K562 (cell line): Measurements from ENCODE around the gene CACNA2D3. TPM values are rescaled to one million over a fixed set of nuclear protein-coding genes. Genes with fewer than 3 reads are reported as not detected.

ENCODE experiments used
- ATAC-seq: fragments of 200-7000 bp; cut with Tn5 transposase; 3 replicates; pipeline ENCODE4 v1.9.1; 2020; ENCODE audit warnings: moderate library complexity
- BruUV-seq: library from RNA; stranded (reverse); fragments of 400-500 nt; replicated peaks from 2 replicates; lab custom pipeline; 2021; lab: Mats Ljungman, UMichigan
- CTCF ChIA-PET: fragments of 300-600 bp; formaldehyde crosslinking; extraction: SDS; loops from one replicate; lab custom pipeline; 2021; ENCODE audit warnings: low intra/inter-chr PET ratio; lab: Yijun Ruan, JAX
- POLR2A ChIA-PET: fragments of 300-600, 350-650 bp; sonication (Branson Sonifier 250); formaldehyde crosslinking; extraction: SDS; loops from one replicate; lab custom pipeline; 2021; ENCODE audit warnings: antibody characterized with exemption, inconsistent platforms; lab: Yijun Ruan, JAX
- DNase-seq, 4 experiments: peaks; one replicate each; pipeline versions ENCODE4 v3.0.0 to v3.0.0-alpha.2; 2011 to 2018; ENCODE audit warnings: low spot score in 3 of 4, mixed read lengths in 3 of 4; ENCODE audit errors: extremely low read depth in 1 of 4
- FAIRE-seq: peaks from 2 replicates; lab custom pipeline; 2011; peaks lifted over from hg19 to GRCh38; lab: Jason Lieb, UNC
- H2AFZ ChIP-seq: 2 replicates; pipeline ENCODE4 v1.6.0; 2011; ENCODE audit warnings: low read depth, low read length, control low read depth, inconsistent platforms
- H3K27ac ChIP-seq: fragments of 200-600 bp; 3 replicates; pipeline ENCODE4 v1.8.0; 2011; ENCODE audit warnings: low read depth, mild to moderate bottlenecking, control low read depth, inconsistent platforms, low read length, moderate library complexity, mixed read lengths; ENCODE audit errors: extremely low read depth
- H3K27me3 ChIP-seq, 2 experiments: fragments of 300-600 bp in 1 of 2; 2 replicates in 1 of 2; 3 replicates in 1 of 2; pipeline versions ENCODE4 v1.6.0 to v1.8.0; 2011; ENCODE audit warnings: inconsistent platforms in 2 of 2, low read length in 2 of 2, mild to moderate bottlenecking in 1 of 2, mixed read lengths in 1 of 2, moderate library complexity in 1 of 2; ENCODE audit not compliant: control insufficient read depth in 2 of 2, insufficient read depth in 2 of 2
- H3K36me3 ChIP-seq: fragments of 300-600 bp; 3 replicates; pipeline ENCODE4 v1.8.0; 2011; ENCODE audit warnings: mild to moderate bottlenecking, low read length, inconsistent platforms; ENCODE audit not compliant: control insufficient read depth, insufficient read depth
- H3K4me1 ChIP-seq, 2 experiments: fragments of 200-600 bp in 1 of 2; replicated peaks in 1 of 2; 2 replicates in 1 of 2; 3 replicates in 1 of 2; pipeline versions ENCODE4 v1.5.1 to v1.8.0; 2011; ENCODE audit warnings: inconsistent platforms in 2 of 2, low read length in 2 of 2, mild to moderate bottlenecking in 1 of 2, mixed read lengths in 1 of 2, moderate library complexity in 1 of 2; ENCODE audit not compliant: control insufficient read depth in 2 of 2, insufficient read depth in 2 of 2
- H3K4me2 ChIP-seq: 2 replicates; pipeline ENCODE4 v1.6.1; 2011; ENCODE audit warnings: low read length, control low read depth, inconsistent platforms, mixed read lengths; ENCODE audit not compliant: insufficient read depth
- H3K4me3 ChIP-seq: fragments of 200-600 bp; sonication (generic), shearing (Covaris generic); 2 replicates; pipeline ENCODE4 v1.5.1; 2016; ENCODE audit warnings: control low read depth, inconsistent platforms
- H3K79me2 ChIP-seq: fragments of 200-600 bp; 3 replicates; pipeline ENCODE4 v1.8.0; 2011; ENCODE audit warnings: low read length, inconsistent platforms; ENCODE audit not compliant: control insufficient read depth, insufficient read depth
- H3K9ac ChIP-seq, 2 experiments: 2 replicates each; pipeline versions ENCODE4 v1.6.0 to v1.6.1; 2011; ENCODE audit warnings: low read depth in 2 of 2, low read length in 2 of 2, control low read depth in 1 of 2, inconsistent platforms in 1 of 2, mild to moderate bottlenecking in 1 of 2, mixed read lengths in 1 of 2; ENCODE audit not compliant: insufficient read depth in 1 of 2
- H3K9me1 ChIP-seq: one replicate; pipeline ENCODE4 v1.6.0; 2011; ENCODE audit warnings: inconsistent platforms, mild to moderate bottlenecking, low read length, moderate library complexity; ENCODE audit not compliant: control insufficient read depth, insufficient read depth
- H3K9me3 ChIP-seq: replicated peaks from 2 replicates; pipeline ENCODE4 v1.5.1; 2011; ENCODE audit warnings: low read depth, low read length, inconsistent platforms; ENCODE audit not compliant: control insufficient read depth, insufficient read depth
- H4K20me1 ChIP-seq: replicated peaks from 2 replicates; pipeline ENCODE4 v1.6.1; 2011; ENCODE audit warnings: low read length, inconsistent platforms, mixed read lengths; ENCODE audit not compliant: control insufficient read depth, insufficient read depth
- ARID4B ChIP-seq: sonication (generic); formaldehyde crosslinking; IDR thresholded peaks from 2 replicates; pipeline ENCODE4 v1.8.0; 2022; ENCODE audit warnings: mild to moderate bottlenecking, missing genetic modification reagents
- ETS1 ChIP-seq: conservative IDR thresholded peaks from 2 replicates; pipeline ENCODE4 v1.6.1; 2011; ENCODE audit warnings: low read depth, mild to moderate bottlenecking, low read length; ENCODE audit not compliant: control insufficient read depth
- ETV5 ChIP-seq: sonication (generic); formaldehyde crosslinking; IDR thresholded peaks from 2 replicates; pipeline ENCODE4 v1.4.0; 2020; ENCODE audit warnings: low read depth, mild to moderate bottlenecking, missing genetic modification reagents
- HLTF ChIP-seq: fragments of 450-650 bp; IDR thresholded peaks from 2 replicates; pipeline ENCODE4 v1.6.1; 2016
- ILK ChIP-seq: fragments of 450-650 bp; IDR thresholded peaks from 2 replicates; pipeline ENCODE4 v1.6.1; 2016; ENCODE audit warnings: missing genetic modification characterization, low read depth, mild to moderate bottlenecking, missing compliant biosample characterization, moderate library complexity, borderline replicate concordance
- MAFG ChIP-seq: fragments of 450-650 bp; conservative IDR thresholded peaks from 2 replicates; pipeline ENCODE4 v1.6.1; 2016; ENCODE audit warnings: missing genetic modification characterization, missing compliant biosample characterization
- ZC3H8 ChIP-seq: fragments of 450-650 bp; IDR thresholded peaks from 2 replicates; pipeline ENCODE4 v1.6.1; 2017
- ZFPM2 ChIP-seq: fragments of 250-450 bp; sonication (Bioruptor Pico); IDR thresholded peaks from 2 replicates; pipeline ENCODE4 v1.5.1; 2022; ENCODE audit warnings: mild to moderate bottlenecking
- ZNF133 ChIP-seq: fragments of 250-450 bp; sonication (Bioruptor Pico); IDR thresholded peaks from 2 replicates; pipeline ENCODE4 v1.4.0; 2020; ENCODE audit warnings: mild to moderate bottlenecking
- ZNF316 ChIP-seq: fragments of 450-650 bp; IDR thresholded peaks from 2 replicates; pipeline ENCODE4 v1.6.1; 2016
- ZNF695 ChIP-seq: fragments of 450-650 bp; formaldehyde crosslinking; IDR thresholded peaks from 2 replicates; pipeline ENCODE4 v1.4.0; 2020; ENCODE audit warnings: mild to moderate bottlenecking, moderate library complexity
- WGBS: fragments of 100-300 bp; shearing (Covaris generic); methylation state at CpG from one replicate; pipeline ENCODE4 v1.1.6; 2016; ENCODE audit warnings: low coverage, mixed read lengths; ENCODE audit not compliant: insufficient coverage; ENCODE audit errors: missing lambda C conversion rate; 5-methylcytosine and 5-hydroxymethylcytosine counted together
- in situ Hi-C: fragments of 300-500 bp; cut with MboI; formaldehyde crosslinking; loops from 4 replicates; pipeline ENCODE4 v1.15.0; 2018; ENCODE audit warnings: inconsistent platforms, mixed read lengths
- intact Hi-C: fragments of 100-400 bp; cut with micrococcal nuclease; formaldehyde crosslinking; loops from 2 replicates; pipeline ENCODE4 v1.14.2; 2022
- polyA plus RNA-seq, 8 experiments: library from polyadenylated mRNA; depleted of rRNA in 4 of 8; stranded (reverse) in 5 of 8; unstranded in 3 of 8; fragments of >200 nt; fragmentation: Nextera tagmentation in 2 of 8; fragmentation: Illumina TruSeq in 1 of 8; extraction: Ambion mirVana in 2 of 8; extraction: Trizol in 1 of 8; gene quantifications; 2 replicates each; pipeline versions ENCODE4 v1.2.1 to v1.2.3, GENCODE V29; 2011 to 2014; ENCODE audit warnings: inconsistent platforms in 1 of 8, missing spikeins in 1 of 8
- total RNA-seq, 7 experiments: library from RNA; depleted of rRNA in 6 of 7; stranded (reverse); fragments of >200 nt in 6 of 7; fragmentation: Illumina TruSeq in 2 of 7; extraction: Trizol in 2 of 7; gene quantifications; 2 replicates each; pipeline versions ENCODE4 v1.2.1 to v1.2.3, GENCODE V29; 2011 to 2021; ENCODE audit warnings: low replicate concordance in 1 of 7

Gene CACNA2D3
- total and polyA plus RNA-seq, 9 of the 15 experiments (the other 6 are each of a cell fraction or from before 2014, with no cell fraction given), result 0.01 TPM; not detected in 8

DNA sequence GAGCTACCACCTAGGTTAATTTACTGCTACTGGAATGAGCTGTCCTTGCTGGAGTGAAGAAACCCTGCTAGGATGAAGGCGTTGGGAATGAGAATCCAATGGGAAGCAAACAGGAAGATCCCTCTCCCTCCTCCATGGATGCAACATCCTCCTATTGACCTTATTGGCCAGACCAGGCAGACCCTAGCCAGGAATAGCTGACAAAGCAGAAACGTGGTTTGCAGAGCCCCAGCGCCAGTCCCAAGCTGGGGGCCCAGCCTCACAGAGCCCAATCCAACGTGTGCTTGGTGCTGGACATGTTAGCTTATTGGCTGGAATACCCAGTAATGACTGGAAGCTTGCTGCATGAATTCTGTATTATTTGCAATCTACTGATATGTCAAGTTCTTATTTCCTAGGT lies 532.4 kb downstream of the CACNA2D3 start:
- Histone ChIP-seq H2AFZ (no peak overlapping the region), H3K9me1 (no peaks in the 10 kb centered on the region), H3K27ac (no peak overlapping the region), H3K9ac (no peak overlapping the region), H3K4me1 (no peaks in the 10 kb centered on the region), H3K4me3 (no peak overlapping the region), H3K9me3 (no peaks in the 10 kb centered on the region), H3K36me3 (no peaks in the 10 kb centered on the region), H3K27me3 (no peaks in the 10 kb centered on the region), H3K4me2 (no peak overlapping the region), H4K20me1 (no peaks in the 10 kb centered on the region), H3K79me2 (no peaks in the 10 kb centered on the region)
- FAIRE-seq (no peak), ATAC-seq (no peak), DNase-seq (no peak)
- CTCF ChIA-PET, result no interaction called here
- no TSS peak for BruUV-seq
- TF ChIP-seq ILK (tag) (no peak), ZNF316 (peak; percentile 30; the same call in 1 of the 2 replicates), MAFG (tag) (0 out of 2 replicates have a peak, but pooled peaks have one; percentile 17)
- in situ Hi-C loops, result no loop called here
- WGBS, result 0% methylated on average over 2 of the region's 4 CpGs
- intact Hi-C loops, result no loop called here
- POLR2A ChIA-PET, result no interaction called here

GRCh38 chr3:54659347-54659746 lies 537.0 kb downstream of the CACNA2D3 start:
- WGBS, result 0% methylated on average over 3 of the region's 3 CpGs
- BruUV-seq, result no TSS peak
- no peak overlapping the region for H3K4me3 ChIP-seq
- no peak overlapping the region for H3K27ac ChIP-seq
- H3K27me3 ChIP-seq, result no peaks in the 10 kb centered on the region; a peak in 1 of 5 replicates
- no peak for FAIRE-seq
- intact Hi-C loops (no loop called here), in situ Hi-C loops (no loop called here)
- no peak overlapping the region for H2AFZ ChIP-seq
- H3K4me2 ChIP-seq, result no peak overlapping the region
- no peak for DNase-seq
- H3K9me3 ChIP-seq, result no peaks in the 10 kb centered on the region
- no peaks in the 10 kb centered on the region for H3K9me1 ChIP-seq
- no peaks in the 10 kb centered on the region for H3K4me1 ChIP-seq
- POLR2A ChIA-PET, result no interaction called here
- no peaks in the 10 kb centered on the region for H3K36me3 ChIP-seq
- no peaks in the 10 kb centered on the region for H3K79me2 ChIP-seq
- no peak for ATAC-seq
- CTCF ChIA-PET, result no interaction called here
- no peak overlapping the region for H3K9ac ChIP-seq
- H4K20me1 ChIP-seq, result no peaks in the 10 kb centered on the region
- TF ChIP-seq ZFPM2 (CRISPR knock-in tag), result no peak
- TF ChIP-seq MAFG (tag), result no peak
- TF ChIP-seq ARID4B, result no peak
- TF ChIP-seq ZNF133 (CRISPR knock-in tag), result no peak
- TF ChIP-seq HLTF, result no peak
- no peak for TF ChIP-seq ZC3H8
- no peak for TF ChIP-seq ETV5 (CRISPR knock-in tag)
- TF ChIP-seq ZNF695, result no peak
- TF ChIP-seq ETS1, result no peak
